Hematopoietic multipotent progenitor cell treated with erythropoietin and hydrocortisone succinate and interleukin-3 and kit ligand, for 6 days (in vitro differentiated cells): ENCODE measurements around the gene MYO18A.
A peak's percentile ranks its signal among the peaks of the same experiment; 100 is the strongest.
"Not testable (repeated sequence)": the region's sequence is repeated elsewhere in the genome, so short reads cannot be mapped to it uniquely, and the experiment has no call there.

Source experiments
- DNase-seq: peaks from one replicate; pipeline ENCODE4 v3.0.0-alpha.2; 2015

Gene MYO18A

GRCh38 chr17:29180034-29180787 lies at the start of gene MYO18A:
TSS of gene MYO18A (minus strand) at chr17:29180398. CDS start at chr17:29166940, 13,458 bp downstream.
- peak; percentile 90 for DNase-seq

- no peak for DNase-seq
Measured at GRCh38 chr17:29225396-29225795, 45.2 kb upstream of the MYO18A start.

GRCh38 chr17:29221338-29221737 lies 41.1 kb upstream of the MYO18A start:
- DNase-seq = not testable (repeated sequence)

- DNase-seq = peak; percentile 95
Measured at GRCh38 chr17:29219378-29220047, 39.3 kb upstream of the MYO18A start.

- no peak for DNase-seq
Measured at GRCh38 chr17:29216856-29217255, 36.7 kb upstream of the MYO18A start.

GRCh38 chr17:29216181-29216580 lies 36.0 kb upstream of the MYO18A start:
- DNase-seq = no peak

- DNase-seq = no peak
Measured at GRCh38 chr17:29215717-29216116, 35.5 kb upstream of the MYO18A start.

- DNase-seq = no peak
Measured at GRCh38 chr17:29215174-29215573, 35.0 kb upstream of the MYO18A start.

- DNase-seq = no peak
Measured at GRCh38 chr17:29214215-29215146, 34.3 kb upstream of the MYO18A start.

- DNase-seq = no peak
Measured at GRCh38 chr17:29212681-29213121, 32.5 kb upstream of the MYO18A start.

- no peak for DNase-seq
Measured at GRCh38 chr17:29212094-29212631, 32.0 kb upstream of the MYO18A start.

GRCh38 chr17:29210879-29211278 lies 30.7 kb upstream of the MYO18A start:
- no peak for DNase-seq

- DNase-seq = no peak
Measured at GRCh38 chr17:29209073-29209472, 28.9 kb upstream of the MYO18A start.

GRCh38 chr17:29207975-29208374 lies 27.8 kb upstream of the MYO18A start:
- DNase-seq = no peak

GRCh38 chr17:29205047-29205446 lies 24.8 kb upstream of the MYO18A start:
- DNase-seq = no peak

- peak; percentile 35 for DNase-seq
Measured at GRCh38 chr17:29204068-29204804, 24.0 kb upstream of the MYO18A start.

- DNase-seq = no peak
Measured at GRCh38 chr17:29197516-29198272, 17.5 kb upstream of the MYO18A start.

- DNase-seq = no peak
Measured at GRCh38 chr17:29196769-29197515, 16.7 kb upstream of the MYO18A start.

GRCh38 chr17:29195465-29196081 lies 15.4 kb upstream of the MYO18A start:
- DNase-seq = peak; percentile 69

- no peak for DNase-seq
Measured at GRCh38 chr17:29194669-29195068, 14.5 kb upstream of the MYO18A start.
